GM21390 (cell line): ENCODE data around the gene TMEM108.

Experiments used
- ATAC-seq: cut with Tn5 transposase; IDR thresholded peaks from one replicate; pipeline ENCODE4 v1.9.1; 2021; ENCODE audit not compliant: unreplicated experiment

Gene TMEM108

GRCh38 chr3:133329626-133330025, 291.4 kb downstream of the TMEM108 start:
- ATAC-seq = no peak

GRCh38 chr3:133330065-133330464, 291.9 kb downstream of the TMEM108 start:
- ATAC-seq = no peak

- no peak for ATAC-seq
Measured at GRCh38 chr3:133330522-133330921, 292.3 kb downstream of the TMEM108 start.

GRCh38 chr3:133354721-133355120, 316.5 kb downstream of the TMEM108 start:
- no peak for ATAC-seq

GRCh38 chr3:133360476-133360875, 322.3 kb downstream of the TMEM108 start:
- ATAC-seq = no peak

- no peak for ATAC-seq
Measured at GRCh38 chr3:133361011-133361410, 322.8 kb downstream of the TMEM108 start.

GRCh38 chr3:133361435-133361834, 323.2 kb downstream of the TMEM108 start:
- no peak for ATAC-seq

GRCh38 chr3:133362539-133362938, 324.3 kb downstream of the TMEM108 start:
- ATAC-seq = no peak

GRCh38 chr3:133364704-133365103, 326.5 kb downstream of the TMEM108 start:
- ATAC-seq = no peak

- ATAC-seq = no peak
Measured at GRCh38 chr3:133366921-133367320, 328.7 kb downstream of the TMEM108 start.

- no peak for ATAC-seq
Measured at GRCh38 chr3:133367403-133367802, 329.2 kb downstream of the TMEM108 start.

- ATAC-seq = no peak
Measured at GRCh38 chr3:133367956-133368355, 329.8 kb downstream of the TMEM108 start.

GRCh38 chr3:133368371-133369067, 330.3 kb downstream of the TMEM108 start:
- ATAC-seq = no peak

- no peak for ATAC-seq
Measured at GRCh38 chr3:133369068-133369440, 330.9 kb downstream of the TMEM108 start.

- no peak for ATAC-seq
Measured at GRCh38 chr3:133371181-133371580, 333.0 kb downstream of the TMEM108 start.

- ATAC-seq = no peak
Measured at GRCh38 chr3:133371676-133372075, 333.5 kb downstream of the TMEM108 start.

GRCh38 chr3:133374708-133375402, 336.7 kb downstream of the TMEM108 start:
- ATAC-seq = no peak

GRCh38 chr3:133375403-133375745, 337.2 kb downstream of the TMEM108 start:
- ATAC-seq = no peak

GRCh38 chr3:133376810-133377209, 338.6 kb downstream of the TMEM108 start:
- no peak for ATAC-seq

- no peak for ATAC-seq
Measured at GRCh38 chr3:133377396-133377795, 339.2 kb downstream of the TMEM108 start.

- ATAC-seq = no peak
Measured at GRCh38 chr3:133379926-133380325, 341.7 kb downstream of the TMEM108 start.

- ATAC-seq = no peak
Measured at GRCh38 chr3:133380481-133381225, 342.5 kb downstream of the TMEM108 start.
